ENCODE data around the gene DNAH9.

DNA sequence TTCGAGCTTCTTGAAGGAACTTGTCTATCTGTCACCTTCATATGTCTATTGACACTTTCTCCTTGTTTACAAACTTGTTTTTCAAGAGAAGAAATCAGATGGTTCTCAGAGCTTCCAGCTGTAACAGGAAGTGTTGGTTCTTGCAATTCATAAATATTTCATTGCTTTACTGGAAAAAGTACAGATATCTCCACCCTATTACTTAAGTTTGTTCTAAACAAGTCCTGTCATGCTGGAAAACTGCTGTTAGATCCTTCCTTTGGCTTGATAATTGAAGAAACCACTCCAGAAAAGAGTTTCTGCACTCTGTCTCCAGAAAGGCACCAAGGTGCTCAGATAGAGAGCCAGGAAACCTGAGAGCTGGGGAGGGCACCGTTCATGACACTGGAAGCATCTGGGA is 181.6 kb downstream of the DNAH9 start:
- TF ChIP-seq, protein P1, sequence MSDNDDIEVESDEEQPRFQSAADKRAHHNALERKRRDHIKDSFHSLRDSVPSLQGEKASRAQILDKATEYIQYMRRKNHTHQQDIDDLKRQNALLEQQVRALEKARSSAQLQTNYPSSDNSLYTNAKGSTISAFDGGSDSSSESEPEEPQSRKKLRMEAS (IDR thresholded peaks at IDR 0.05) = no peak
- TF ChIP-seq POLR2A (IDR thresholded peaks at IDR 0.05; ENCODE audit: low read length) (no peak), EP300 (IDR thresholded peaks at IDR 0.05) (no peak), HDAC2 (IDR thresholded peaks at IDR 0.05) (no peak), ZNF302 (CRISPR knock-in tag; IDR thresholded peaks at IDR 0.05) (no peak), TP53 (CRISPR knock-in tag; IDR thresholded peaks at IDR 0.05) (no peak), FOSB (CRISPR knock-in tag; IDR thresholded peaks at IDR 0.05) (no peak), MAFK (IDR thresholded peaks at IDR 0.05; ENCODE audit: partially characterized antibody) (no peak), CHD2 (IDR thresholded peaks at IDR 0.05; ENCODE audit: low read length, partially characterized antibody) (no peak)
- TF ChIP-seq, protein P2, sequence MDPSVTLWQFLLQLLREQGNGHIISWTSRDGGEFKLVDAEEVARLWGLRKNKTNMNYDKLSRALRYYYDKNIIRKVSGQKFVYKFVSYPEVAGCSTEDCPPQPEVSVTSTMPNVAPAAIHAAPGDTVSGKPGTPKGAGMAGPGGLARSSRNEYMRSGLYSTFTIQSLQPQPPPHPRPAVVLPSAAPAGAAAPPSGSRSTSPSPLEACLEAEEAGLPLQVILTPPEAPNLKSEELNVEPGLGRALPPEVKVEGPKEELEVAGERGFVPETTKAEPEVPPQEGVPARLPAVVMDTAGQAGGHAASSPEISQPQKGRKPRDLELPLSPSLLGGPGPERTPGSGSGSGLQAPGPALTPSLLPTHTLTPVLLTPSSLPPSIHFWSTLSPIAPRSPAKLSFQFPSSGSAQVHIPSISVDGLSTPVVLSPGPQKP (IDR thresholded peaks at IDR 0.05; ENCODE audit: low read depth, low read length) = no peak
- TF ChIP-seq, protein P3, sequence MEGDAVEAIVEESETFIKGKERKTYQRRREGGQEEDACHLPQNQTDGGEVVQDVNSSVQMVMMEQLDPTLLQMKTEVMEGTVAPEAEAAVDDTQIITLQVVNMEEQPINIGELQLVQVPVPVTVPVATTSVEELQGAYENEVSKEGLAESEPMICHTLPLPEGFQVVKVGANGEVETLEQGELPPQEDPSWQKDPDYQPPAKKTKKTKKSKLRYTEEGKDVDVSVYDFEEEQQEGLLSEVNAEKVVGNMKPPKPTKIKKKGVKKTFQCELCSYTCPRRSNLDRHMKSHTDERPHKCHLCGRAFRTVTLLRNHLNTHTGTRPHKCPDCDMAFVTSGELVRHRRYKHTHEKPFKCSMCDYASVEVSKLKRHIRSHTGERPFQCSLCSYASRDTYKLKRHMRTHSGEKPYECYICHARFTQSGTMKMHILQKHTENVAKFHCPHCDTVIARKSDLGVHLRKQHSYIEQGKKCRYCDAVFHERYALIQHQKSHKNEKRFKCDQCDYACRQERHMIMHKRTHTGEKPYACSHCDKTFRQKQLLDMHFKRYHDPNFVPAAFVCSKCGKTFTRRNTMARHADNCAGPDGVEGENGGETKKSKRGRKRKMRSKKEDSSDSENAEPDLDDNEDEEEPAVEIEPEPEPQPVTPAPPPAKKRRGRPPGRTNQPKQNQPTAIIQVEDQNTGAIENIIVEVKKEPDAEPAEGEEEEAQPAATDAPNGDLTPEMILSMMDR (IDR thresholded peaks at IDR 0.05) = no peak
- TF ChIP-seq, protein P4, sequence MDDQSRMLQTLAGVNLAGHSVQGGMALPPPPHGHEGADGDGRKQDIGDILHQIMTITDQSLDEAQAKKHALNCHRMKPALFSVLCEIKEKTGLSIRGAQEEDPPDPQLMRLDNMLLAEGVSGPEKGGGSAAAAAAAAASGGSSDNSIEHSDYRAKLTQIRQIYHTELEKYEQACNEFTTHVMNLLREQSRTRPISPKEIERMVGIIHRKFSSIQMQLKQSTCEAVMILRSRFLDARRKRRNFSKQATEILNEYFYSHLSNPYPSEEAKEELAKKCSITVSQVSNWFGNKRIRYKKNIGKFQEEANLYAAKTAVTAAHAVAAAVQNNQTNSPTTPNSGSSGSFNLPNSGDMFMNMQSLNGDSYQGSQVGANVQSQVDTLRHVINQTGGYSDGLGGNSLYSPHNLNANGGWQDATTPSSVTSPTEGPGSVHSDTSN (IDR thresholded peaks at IDR 0.05) = no peak
- TF ChIP-seq, protein P5, sequence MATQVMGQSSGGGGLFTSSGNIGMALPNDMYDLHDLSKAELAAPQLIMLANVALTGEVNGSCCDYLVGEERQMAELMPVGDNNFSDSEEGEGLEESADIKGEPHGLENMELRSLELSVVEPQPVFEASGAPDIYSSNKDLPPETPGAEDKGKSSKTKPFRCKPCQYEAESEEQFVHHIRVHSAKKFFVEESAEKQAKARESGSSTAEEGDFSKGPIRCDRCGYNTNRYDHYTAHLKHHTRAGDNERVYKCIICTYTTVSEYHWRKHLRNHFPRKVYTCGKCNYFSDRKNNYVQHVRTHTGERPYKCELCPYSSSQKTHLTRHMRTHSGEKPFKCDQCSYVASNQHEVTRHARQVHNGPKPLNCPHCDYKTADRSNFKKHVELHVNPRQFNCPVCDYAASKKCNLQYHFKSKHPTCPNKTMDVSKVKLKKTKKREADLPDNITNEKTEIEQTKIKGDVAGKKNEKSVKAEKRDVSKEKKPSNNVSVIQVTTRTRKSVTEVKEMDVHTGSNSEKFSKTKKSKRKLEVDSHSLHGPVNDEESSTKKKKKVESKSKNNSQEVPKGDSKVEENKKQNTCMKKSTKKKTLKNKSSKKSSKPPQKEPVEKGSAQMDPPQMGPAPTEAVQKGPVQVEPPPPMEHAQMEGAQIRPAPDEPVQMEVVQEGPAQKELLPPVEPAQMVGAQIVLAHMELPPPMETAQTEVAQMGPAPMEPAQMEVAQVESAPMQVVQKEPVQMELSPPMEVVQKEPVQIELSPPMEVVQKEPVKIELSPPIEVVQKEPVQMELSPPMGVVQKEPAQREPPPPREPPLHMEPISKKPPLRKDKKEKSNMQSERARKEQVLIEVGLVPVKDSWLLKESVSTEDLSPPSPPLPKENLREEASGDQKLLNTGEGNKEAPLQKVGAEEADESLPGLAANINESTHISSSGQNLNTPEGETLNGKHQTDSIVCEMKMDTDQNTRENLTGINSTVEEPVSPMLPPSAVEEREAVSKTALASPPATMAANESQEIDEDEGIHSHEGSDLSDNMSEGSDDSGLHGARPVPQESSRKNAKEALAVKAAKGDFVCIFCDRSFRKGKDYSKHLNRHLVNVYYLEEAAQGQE (IDR thresholded peaks at IDR 0.05) = no peak
